Bronchial epithelial cell (primary cell): ENCODE results near the gene CEBPE. TPM values are rescaled to one million over a fixed set of nuclear protein-coding genes. Genes with fewer than 3 reads are reported as not detected.
A peak's percentile ranks its signal among the peaks of the same experiment; 100 is the strongest.

Experiments used
- DNase-seq: peaks from one replicate; pipeline ENCODE4 v3.0.0-alpha.2; 2010; ENCODE audit warnings: low read depth
- FAIRE-seq: peaks from 2 replicates; lab custom pipeline; 2011; peaks lifted over from hg19 to GRCh38; lab: Jason Lieb, UNC
- H3K27me3 ChIP-seq: 2 replicates; pipeline ENCODE4 v1.5.1; 2011; ENCODE audit warnings: low read length; ENCODE audit not compliant: control insufficient read depth, insufficient read depth
- H3K36me3 ChIP-seq: 2 replicates; pipeline ENCODE4 v1.5.1; 2011; ENCODE audit warnings: low read length; ENCODE audit not compliant: control insufficient read depth, insufficient read depth
- H3K4me3 ChIP-seq: 2 replicates; pipeline ENCODE4 v1.5.1; 2011; ENCODE audit warnings: mild to moderate bottlenecking, low read depth, low read length, control low read depth
- total RNA-seq: library from RNA; depleted of rRNA; stranded (reverse); fragments of >200 nt; gene quantifications from 2 replicates; pipeline ENCODE4 v1.2.1, GENCODE V29; 2014
- TF ChIP-seq, protein P1 (sequence below): IDR thresholded peaks from 2 replicates; pipeline ENCODE4 v1.5.1; 2011; ENCODE audit warnings: mild to moderate bottlenecking, moderate library complexity, low read length, control low read depth, inconsistent platforms; ENCODE audit not compliant: insufficient read depth, severe bottlenecking

Gene CEBPE
- total RNA-seq, 1 donor from 2014 or later, result not detected

DNA sequence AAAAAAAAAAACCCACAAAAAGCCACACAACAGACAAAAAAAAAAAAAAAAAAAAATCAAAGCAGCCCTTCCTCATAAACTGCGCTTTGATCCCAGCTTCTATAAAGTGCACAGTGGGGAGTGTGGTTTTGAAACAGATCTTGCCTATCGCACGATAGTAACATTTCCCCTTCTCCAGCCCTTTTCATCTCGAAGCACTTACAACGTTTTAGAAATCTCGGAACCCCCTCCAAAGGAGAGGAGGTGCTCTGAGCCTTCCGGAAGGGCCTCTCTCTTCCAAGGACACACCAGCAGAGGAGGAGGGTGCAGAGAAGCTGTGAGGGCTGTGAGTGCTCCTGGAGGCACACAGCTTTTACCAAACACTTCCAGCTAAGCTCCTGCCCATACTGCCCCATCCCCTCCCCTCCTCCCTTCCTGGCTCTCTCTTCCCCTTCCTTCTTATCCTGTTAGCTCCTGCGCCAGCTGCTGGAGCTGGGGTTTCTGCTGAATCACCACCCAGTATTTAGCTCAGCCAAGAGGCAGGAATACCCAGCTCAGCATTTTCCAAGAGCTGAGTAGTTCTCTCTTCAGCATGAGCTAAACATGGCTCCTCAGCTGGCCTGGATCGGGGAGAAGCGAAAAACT lies 36.0 kb upstream of the CEBPE start:
- no peak overlapping the region for H3K4me3 ChIP-seq
- DNase-seq, result peak; percentile 88
- H3K27me3 ChIP-seq, result no peaks in the 10 kb centered on the region
- TF ChIP-seq, protein P1, sequence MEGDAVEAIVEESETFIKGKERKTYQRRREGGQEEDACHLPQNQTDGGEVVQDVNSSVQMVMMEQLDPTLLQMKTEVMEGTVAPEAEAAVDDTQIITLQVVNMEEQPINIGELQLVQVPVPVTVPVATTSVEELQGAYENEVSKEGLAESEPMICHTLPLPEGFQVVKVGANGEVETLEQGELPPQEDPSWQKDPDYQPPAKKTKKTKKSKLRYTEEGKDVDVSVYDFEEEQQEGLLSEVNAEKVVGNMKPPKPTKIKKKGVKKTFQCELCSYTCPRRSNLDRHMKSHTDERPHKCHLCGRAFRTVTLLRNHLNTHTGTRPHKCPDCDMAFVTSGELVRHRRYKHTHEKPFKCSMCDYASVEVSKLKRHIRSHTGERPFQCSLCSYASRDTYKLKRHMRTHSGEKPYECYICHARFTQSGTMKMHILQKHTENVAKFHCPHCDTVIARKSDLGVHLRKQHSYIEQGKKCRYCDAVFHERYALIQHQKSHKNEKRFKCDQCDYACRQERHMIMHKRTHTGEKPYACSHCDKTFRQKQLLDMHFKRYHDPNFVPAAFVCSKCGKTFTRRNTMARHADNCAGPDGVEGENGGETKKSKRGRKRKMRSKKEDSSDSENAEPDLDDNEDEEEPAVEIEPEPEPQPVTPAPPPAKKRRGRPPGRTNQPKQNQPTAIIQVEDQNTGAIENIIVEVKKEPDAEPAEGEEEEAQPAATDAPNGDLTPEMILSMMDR, result no peak
- no peak for FAIRE-seq
- H3K36me3 ChIP-seq, result no peaks in the 10 kb centered on the region

DNA sequence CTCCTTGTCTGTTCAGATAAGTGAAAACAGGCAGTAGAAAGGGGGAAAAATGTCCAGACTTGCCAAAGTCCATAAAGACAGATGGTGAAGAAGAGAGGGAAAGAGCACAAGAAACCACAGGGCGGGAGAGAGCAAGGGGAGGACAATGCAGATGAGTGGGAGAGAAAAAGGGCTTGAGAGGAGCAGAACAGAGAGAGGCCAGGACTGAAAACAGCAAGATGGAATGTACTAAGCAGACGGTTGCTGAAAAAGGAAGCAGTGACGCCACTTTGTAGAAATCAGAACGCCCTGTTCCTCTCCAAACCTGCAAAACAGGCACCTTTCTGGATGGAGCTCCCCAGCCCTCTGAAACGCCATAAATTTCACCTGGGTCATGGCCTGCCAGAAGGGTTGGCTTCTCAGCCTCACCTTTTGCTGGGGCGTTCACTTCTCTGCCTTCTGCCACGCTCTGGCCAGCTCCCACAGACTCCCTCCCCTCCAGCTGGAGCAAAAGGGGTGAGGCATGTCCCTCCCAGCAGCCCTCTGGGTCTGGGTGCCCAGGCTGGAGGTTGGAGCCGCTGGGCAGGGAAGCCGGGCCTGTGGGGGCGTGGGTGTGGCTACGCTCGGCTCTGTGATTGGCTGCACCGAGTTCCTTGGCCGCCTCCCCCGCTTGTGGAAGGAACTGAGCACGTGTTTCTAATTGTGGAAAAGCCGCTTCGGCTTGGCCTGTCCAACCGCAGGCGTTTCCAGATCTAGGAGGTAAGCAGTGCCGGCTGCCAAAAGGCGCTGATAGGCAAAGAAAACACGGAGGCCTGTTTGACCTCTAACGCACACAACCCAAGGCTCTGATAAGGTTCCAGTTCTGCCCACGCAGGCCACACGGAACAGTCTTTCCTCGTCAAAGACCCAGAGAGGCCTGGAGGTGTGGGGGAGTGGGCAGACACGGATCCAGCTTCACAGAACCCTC lies 35.1 kb upstream of the CEBPE start:
- no peaks in the 10 kb centered on the region for H3K27me3 ChIP-seq
- H3K36me3 ChIP-seq, result no peaks in the 10 kb centered on the region
- TF ChIP-seq, protein P1, result no peak
- DNase-seq (peak; percentile 81), FAIRE-seq (no peak)
- H3K4me3 ChIP-seq, result peak overlapping the region; percentile 18

DNA sequence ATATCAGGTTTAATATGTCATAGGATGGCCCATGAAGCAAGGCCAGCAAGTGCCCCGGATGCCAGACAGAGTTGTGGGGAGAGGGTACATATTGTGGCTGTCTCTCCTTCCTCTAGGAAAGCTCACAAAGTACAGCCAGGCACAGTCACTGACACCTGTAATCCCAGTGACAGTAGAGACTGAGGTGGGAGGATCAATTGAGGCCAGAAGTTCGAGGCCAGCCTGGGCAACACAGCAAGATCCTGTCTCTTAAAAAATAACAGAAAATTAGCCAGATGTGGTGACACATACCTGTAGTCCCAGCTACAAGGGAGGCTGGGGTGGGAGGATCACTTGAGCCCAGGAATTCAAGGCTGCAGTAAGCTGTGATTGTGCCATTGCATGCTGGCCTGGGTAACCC lies 32.3 kb upstream of the CEBPE start:
- TF ChIP-seq, protein P1, result no peak
- no peaks in the 10 kb centered on the region for H3K27me3 ChIP-seq
- H3K4me3 ChIP-seq, result no peak overlapping the region
- FAIRE-seq (no peak), DNase-seq (no peak)
- H3K36me3 ChIP-seq, result no peaks in the 10 kb centered on the region

DNA sequence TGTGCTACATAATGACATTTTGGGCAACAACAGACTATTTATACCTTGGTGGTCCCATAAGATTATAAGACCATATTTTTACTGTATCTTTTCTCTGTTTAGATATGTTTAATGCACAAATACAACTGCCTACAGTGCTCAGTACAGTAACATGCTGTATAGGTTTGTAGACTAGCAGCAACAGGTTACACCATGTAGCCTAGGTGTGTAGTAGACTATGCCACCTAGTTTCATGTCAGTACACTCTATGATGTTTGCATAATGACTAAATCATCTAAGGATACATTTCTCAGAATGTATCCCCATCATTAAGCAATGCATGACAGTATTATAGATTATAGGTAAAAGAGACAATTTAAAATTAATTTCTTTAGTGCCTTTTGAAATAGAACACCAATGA lies 30.7 kb upstream of the CEBPE start:
- no peaks in the 10 kb centered on the region for H3K27me3 ChIP-seq
- no peaks in the 10 kb centered on the region for H3K36me3 ChIP-seq
- DNase-seq (peak; percentile 90), FAIRE-seq (no peak)
- H3K4me3 ChIP-seq, result no peak overlapping the region
- TF ChIP-seq, protein P1, result no peak

DNA sequence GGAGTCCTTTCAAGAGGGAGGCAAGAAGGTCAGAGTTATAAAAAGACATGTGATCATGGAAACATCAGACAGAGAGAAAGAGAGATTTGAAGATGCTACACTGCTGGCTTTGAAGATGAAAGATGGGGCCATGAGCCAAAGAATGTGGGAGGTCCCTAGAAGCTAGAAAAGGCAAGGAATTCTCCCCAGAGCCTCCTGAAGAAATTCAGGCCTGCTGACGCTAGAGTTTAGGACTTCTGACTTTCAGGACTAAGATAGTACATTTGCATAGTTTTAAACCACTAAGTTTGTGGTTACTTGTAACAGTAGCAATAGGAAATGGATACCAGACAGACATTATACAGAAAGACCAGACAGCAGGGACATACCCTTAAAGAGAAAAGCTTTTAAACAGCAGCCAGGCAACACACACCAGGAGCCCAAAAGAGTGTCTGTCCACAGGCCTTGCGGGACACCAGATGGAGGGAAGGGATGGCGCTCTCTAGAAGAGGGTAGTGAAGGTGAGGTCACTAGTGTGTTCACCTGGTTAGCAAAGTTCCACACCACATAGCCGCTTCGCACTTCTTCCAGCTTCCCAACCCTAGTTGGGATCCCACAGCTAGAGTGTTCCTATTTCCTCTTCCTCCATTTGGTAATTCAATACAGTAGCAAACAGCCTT lies 29.7 kb upstream of the CEBPE start:
- H3K27me3 ChIP-seq, result no peaks in the 10 kb centered on the region
- TF ChIP-seq, protein P1, result no peak
- DNase-seq (no peak), FAIRE-seq (no peak)
- H3K36me3 ChIP-seq, result no peaks in the 10 kb centered on the region
- no peak overlapping the region for H3K4me3 ChIP-seq
